GM19452 (cell line): ENCODE data around the gene MAST2.

Experiments
- ATAC-seq: cut with Tn5 transposase; IDR thresholded peaks from one replicate; pipeline ENCODE4 v1.9.1; 2021; ENCODE audit not compliant: unreplicated experiment

The MAST2 gene

DNA sequence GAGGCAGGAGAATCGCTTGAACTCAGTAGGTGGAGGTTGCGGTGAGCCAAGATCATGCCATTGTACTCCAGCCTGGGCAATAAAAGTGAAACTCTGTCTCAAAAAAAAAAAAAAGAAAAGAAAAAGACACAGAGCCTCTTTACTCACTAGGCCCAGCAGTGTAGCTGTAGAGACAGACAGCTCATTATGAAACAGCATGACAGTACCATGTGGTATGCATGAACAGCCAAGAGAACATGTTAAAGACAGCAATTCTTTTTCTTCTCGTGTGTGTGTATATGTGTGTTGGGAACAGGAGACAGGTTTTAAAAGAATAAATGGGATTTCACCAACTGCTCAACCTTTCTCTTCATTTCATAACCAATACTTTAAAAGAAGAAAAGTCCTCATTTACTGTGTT is 210.2 kb downstream of the MAST2 start:
- no peak for ATAC-seq

DNA sequence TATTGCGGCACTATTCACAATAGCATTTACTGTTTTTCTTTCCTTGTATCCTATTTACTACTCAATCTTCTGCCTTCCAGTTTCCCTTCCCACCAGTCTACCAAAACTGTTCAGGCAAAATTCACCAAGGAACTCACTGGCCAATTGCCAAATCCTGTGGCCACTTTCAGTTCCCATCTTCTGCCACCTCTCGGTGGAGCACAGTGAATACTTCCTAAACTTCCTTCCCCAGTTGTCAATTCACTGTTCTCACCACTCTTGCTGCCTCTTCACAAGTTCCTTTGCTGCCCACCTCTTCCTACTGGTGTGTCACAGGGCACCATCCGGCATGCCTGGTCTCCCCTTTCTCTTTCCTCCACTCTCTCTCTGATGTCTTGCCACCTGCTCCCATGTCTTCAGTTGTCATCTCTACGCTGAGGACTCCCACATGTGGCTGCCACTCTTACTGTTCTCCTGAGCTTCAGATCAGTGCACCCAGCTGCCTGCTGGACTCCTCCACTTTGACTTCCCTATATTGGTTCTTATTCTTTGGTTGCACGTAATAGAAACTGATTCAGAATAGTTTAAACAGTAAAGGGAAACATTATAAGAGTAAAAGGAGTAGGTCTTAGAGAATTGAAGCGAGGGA is 214.6 kb downstream of the MAST2 start:
- ATAC-seq: no peak

GRCh38 chr1:46019348-46019747 is 215.9 kb downstream of the MAST2 start:
- ATAC-seq: no peak

DNA sequence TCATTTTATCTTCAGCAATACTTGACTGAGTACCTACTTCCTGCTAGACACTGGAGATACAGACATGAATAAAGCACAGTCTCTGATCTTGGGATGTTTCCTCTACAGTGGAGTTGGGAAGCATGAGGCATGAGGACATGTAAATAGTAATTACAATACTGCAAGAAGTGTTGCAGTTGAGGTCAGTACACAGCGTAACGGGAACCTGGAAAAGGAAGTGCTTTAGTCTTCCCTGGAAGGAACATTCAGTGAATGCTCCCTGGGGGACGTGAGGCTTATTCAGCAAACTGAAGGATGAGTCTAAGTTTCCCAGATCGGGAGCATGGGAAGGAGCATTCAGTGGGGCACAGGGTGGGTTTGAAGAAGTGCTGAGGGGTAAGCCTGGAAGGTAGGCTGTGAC is 216.6 kb downstream of the MAST2 start:
- no peak for ATAC-seq

DNA sequence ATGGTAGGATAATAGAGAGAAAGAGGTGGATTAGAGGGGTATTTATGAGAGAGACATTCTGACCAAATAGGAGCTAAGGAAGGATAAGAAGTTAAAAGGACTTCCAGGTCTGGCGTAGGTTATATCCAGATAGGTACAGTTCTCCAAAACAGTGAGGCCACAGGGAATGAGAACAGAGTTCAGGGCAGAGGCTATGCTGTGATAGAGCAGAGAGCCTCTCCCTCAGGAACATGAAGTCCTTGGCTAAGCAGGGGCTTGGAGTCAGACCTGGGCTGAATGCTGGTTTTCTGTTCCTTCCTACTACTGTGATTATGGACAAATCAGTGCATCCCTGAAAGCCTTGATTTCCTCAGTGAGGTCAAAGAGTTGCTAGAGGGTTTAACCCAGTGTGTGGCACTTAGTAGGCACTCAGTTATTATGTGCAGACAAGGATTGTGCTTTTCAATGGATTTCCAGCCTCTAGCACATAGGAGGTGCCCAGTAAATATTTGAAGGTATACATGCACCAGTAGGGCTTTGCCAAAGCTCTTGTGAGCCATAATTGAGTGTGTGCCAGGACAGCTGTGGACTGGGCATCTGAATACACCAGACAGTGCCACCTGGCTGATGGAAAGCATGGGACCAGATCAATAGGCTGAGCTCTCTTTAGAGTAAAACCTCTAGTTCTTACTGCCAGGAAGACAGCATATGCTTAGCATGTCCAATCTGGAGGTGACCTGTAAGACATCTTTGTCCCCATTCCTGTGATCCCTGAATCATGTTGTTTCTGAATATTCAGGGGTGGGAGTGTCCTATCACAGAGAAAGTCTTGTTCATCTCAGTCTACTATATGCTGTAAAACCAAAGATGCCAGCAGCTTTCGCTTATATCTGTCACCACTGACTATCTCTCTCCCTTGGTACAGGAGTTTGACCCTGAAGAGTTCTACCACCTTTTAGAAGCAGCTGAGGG is 217.9 kb downstream of the MAST2 start:
- no peak for ATAC-seq

- ATAC-seq: no peak
These were observed 223.1 kb downstream of the MAST2 start for GRCh38 chr1:46026531-46026930.

GRCh38 chr1:46027788-46028573 is 224.6 kb downstream of the MAST2 start:
- no peak for ATAC-seq

DNA sequence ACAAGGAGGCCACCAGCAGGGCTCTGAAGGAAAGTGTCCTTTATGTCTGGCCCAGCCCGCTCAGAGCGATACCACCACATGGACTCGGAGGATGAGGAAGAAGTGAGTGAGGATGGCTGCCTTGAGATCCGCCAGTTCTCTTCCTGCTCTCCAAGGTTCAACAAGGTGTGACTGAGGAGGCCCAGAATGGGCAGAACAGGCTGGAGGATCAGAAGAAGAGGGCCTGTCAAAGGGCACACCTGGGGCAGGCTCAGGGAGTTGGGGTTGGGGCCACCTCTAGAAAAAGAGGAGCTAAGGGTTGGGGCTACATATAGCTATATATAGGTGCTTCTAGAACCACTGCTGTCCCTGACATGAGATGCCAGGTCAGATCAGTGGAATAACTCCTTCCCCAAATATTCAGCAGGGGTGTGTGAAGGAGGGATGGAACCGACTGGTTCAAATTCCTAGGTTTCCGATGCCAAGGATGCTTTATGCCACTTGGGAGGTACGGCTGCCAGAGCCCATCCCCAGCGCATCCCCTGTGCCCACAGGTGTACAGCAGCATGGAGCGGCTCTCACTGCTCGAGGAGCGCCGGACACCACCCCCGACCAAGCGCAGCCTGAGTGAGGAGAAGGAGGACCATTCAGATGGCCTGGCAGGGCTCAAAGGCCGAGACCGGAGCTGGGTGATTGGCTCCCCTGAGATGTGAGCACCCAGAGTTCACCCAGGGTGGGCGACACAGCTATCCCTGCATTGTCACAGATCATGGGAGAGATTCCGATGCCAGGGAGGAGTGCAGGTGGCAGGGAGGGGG is 226.9 kb downstream of the MAST2 start:
- ATAC-seq: no peak

- ATAC-seq: no peak
These were observed 227.7 kb downstream of the MAST2 start for GRCh38 chr1:46030876-46031660.

DNA sequence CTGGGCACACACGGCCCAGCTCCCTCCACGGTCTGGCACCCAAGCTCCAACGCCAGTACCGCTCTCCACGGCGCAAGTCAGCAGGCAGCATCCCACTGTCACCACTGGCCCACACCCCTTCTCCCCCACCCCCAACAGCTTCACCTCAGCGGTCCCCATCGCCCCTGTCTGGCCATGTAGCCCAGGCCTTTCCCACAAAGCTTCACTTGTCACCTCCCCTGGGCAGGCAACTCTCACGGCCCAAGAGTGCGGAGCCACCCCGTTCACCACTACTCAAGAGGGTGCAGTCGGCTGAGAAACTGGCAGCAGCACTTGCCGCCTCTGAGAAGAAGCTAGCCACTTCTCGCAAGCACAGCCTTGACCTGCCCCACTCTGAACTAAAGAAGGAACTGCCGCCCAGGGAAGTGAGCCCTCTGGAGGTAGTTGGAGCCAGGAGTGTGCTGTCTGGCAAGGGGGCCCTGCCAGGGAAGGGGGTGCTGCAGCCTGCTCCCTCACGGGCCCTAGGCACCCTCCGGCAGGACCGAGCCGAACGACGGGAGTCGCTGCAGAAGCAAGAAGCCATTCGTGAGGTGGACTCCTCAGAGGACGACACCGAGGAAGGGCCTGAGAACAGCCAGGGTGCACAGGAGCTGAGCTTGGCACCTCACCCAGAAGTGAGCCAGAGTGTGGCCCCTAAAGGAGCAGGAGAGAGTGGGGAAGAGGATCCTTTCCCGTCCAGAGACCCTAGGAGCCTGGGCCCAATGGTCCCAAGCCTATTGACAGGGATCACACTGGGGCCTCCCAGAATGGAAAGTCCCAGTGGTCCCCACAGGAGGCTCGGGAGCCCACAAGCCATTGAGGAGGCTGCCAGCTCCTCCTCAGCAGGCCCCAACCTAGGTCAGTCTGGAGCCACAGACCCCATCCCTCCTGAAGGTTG is 231.4 kb downstream of the MAST2 start:
- no peak for ATAC-seq

GRCh38 chr1:46036894-46037839 is 233.8 kb downstream of the MAST2 start:
- no peak for ATAC-seq

- no peak for ATAC-seq
These were observed 236.2 kb downstream of the MAST2 start for GRCh38 chr1:46039571-46040052.

GRCh38 chr1:46041551-46041950 is 238.1 kb downstream of the MAST2 start:
- no peak for ATAC-seq

DNA sequence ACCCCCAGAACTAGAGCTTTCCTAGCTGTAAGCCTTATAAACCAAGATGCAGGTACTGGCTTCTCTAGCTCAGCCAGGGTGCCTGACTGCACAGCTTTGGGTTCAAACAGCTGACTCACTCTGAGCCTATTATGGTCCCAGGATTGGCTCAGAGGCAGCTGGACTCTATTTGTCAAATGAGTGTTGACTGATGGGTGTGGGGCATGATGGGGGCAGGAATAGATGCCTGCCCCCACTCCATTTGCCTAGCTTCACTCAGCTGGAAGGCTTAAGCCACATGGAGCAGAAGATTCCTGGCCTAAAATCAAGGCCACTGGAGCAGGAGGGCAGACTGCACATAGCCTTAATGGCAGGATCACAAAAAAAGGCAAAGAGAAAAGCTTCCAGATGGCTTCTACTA is 238.6 kb downstream of the MAST2 start:
- ATAC-seq: no peak

DNA sequence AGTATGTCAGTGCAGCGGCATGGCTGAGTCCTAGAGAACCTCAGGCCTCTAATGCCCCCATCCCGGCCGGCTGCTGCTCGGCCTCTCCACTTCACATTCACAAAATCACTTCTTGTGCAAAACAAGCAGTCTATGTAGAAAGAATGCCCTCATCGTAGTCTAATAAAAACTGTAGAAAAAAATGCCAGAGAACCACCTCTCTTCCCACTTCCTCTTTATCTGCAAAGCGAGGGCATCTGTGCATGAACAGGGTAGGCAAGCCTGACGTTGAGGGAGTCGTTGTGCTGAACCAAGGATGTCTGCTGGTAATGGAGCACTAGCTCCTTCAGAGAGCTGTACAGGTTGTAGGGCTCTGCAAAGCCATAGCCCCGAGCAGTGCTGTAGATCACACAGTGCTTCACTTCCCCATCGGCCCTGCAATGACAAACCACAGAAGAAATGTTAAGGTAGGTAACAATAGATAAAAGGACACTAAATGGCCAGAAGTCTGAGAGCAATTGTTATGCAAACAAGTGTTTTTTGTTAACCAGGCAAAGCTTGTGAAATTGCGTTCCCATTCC is 240.1 kb downstream of the MAST2 start:
- peak; percentile 87 for ATAC-seq

DNA sequence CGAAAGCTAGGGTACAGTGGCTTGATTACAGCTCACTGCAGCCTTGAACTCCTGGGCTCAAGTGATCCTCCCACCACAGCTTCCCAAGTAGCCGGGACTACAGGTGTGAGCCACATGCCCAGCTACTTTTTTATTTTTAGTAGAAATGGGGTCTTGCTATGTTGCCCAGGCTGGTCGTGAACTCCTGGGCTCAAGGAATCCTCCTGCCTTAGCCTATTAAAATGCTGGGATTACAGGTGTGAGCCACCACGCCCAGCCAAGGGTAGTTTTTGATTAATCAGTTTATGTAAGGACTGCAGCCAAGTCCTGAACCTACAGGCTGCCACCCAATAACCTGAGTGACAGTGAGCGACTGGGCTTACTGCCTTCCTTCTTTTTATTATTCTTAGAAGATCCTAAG is 240.7 kb downstream of the MAST2 start:
- ATAC-seq: no peak

- no peak for ATAC-seq
These were observed 250.3 kb downstream of the MAST2 start for GRCh38 chr1:46053734-46054133.
